K562 (cell line): ENCODE measurements around the gene PPIF. TPM values are rescaled to one million over a fixed set of nuclear protein-coding genes. Genes with fewer than 3 reads are reported as not detected.

ENCODE experiments used
- ATAC-seq: fragments of 200-7000 bp; cut with Tn5 transposase; 3 replicates; pipeline ENCODE4 v1.9.1; 2020; ENCODE audit warnings: moderate library complexity
- BruUV-seq: library from RNA; stranded (reverse); fragments of 400-500 nt; replicated peaks from 2 replicates; lab custom pipeline; 2021; lab: Mats Ljungman, UMichigan
- CTCF ChIA-PET: fragments of 300-600 bp; formaldehyde crosslinking; extraction: SDS; loops from one replicate; lab custom pipeline; 2021; ENCODE audit warnings: low intra/inter-chr PET ratio; lab: Yijun Ruan, JAX
- POLR2A ChIA-PET: fragments of 300-600, 350-650 bp; sonication (Branson Sonifier 250); formaldehyde crosslinking; extraction: SDS; loops from one replicate; lab custom pipeline; 2021; ENCODE audit warnings: antibody characterized with exemption, inconsistent platforms; lab: Yijun Ruan, JAX
- DNase-seq, 4 experiments: peaks; one replicate each; pipeline versions ENCODE4 v3.0.0 to v3.0.0-alpha.2; 2011 to 2018; ENCODE audit warnings: low spot score in 3 of 4, mixed read lengths in 3 of 4; ENCODE audit errors: extremely low read depth in 1 of 4
- FAIRE-seq: peaks from 2 replicates; lab custom pipeline; 2011; peaks lifted over from hg19 to GRCh38; lab: Jason Lieb, UNC
- H2AFZ ChIP-seq: 2 replicates; pipeline ENCODE4 v1.6.0; 2011; ENCODE audit warnings: low read depth, low read length, control low read depth, inconsistent platforms
- H3K27ac ChIP-seq: fragments of 200-600 bp; 3 replicates; pipeline ENCODE4 v1.8.0; 2011; ENCODE audit warnings: low read depth, mild to moderate bottlenecking, control low read depth, inconsistent platforms, low read length, moderate library complexity, mixed read lengths; ENCODE audit errors: extremely low read depth
- H3K27me3 ChIP-seq, 2 experiments: fragments of 300-600 bp in 1 of 2; 2 replicates in 1 of 2; 3 replicates in 1 of 2; pipeline versions ENCODE4 v1.6.0 to v1.8.0; 2011; ENCODE audit warnings: inconsistent platforms in 2 of 2, low read length in 2 of 2, mild to moderate bottlenecking in 1 of 2, mixed read lengths in 1 of 2, moderate library complexity in 1 of 2; ENCODE audit not compliant: control insufficient read depth in 2 of 2, insufficient read depth in 2 of 2
- H3K36me3 ChIP-seq: fragments of 300-600 bp; 3 replicates; pipeline ENCODE4 v1.8.0; 2011; ENCODE audit warnings: mild to moderate bottlenecking, low read length, inconsistent platforms; ENCODE audit not compliant: control insufficient read depth, insufficient read depth
- H3K4me1 ChIP-seq, 2 experiments: fragments of 200-600 bp in 1 of 2; replicated peaks in 1 of 2; 2 replicates in 1 of 2; 3 replicates in 1 of 2; pipeline versions ENCODE4 v1.5.1 to v1.8.0; 2011; ENCODE audit warnings: inconsistent platforms in 2 of 2, low read length in 2 of 2, mild to moderate bottlenecking in 1 of 2, mixed read lengths in 1 of 2, moderate library complexity in 1 of 2; ENCODE audit not compliant: control insufficient read depth in 2 of 2, insufficient read depth in 2 of 2
- H3K4me2 ChIP-seq: 2 replicates; pipeline ENCODE4 v1.6.1; 2011; ENCODE audit warnings: low read length, control low read depth, inconsistent platforms, mixed read lengths; ENCODE audit not compliant: insufficient read depth
- H3K4me3 ChIP-seq: fragments of 200-600 bp; sonication (generic), shearing (Covaris generic); 2 replicates; pipeline ENCODE4 v1.5.1; 2016; ENCODE audit warnings: control low read depth, inconsistent platforms
- H3K79me2 ChIP-seq: fragments of 200-600 bp; 3 replicates; pipeline ENCODE4 v1.8.0; 2011; ENCODE audit warnings: low read length, inconsistent platforms; ENCODE audit not compliant: control insufficient read depth, insufficient read depth
- H3K9ac ChIP-seq, 2 experiments: 2 replicates each; pipeline versions ENCODE4 v1.6.0 to v1.6.1; 2011; ENCODE audit warnings: low read depth in 2 of 2, low read length in 2 of 2, control low read depth in 1 of 2, inconsistent platforms in 1 of 2, mild to moderate bottlenecking in 1 of 2, mixed read lengths in 1 of 2; ENCODE audit not compliant: insufficient read depth in 1 of 2
- H3K9me1 ChIP-seq: one replicate; pipeline ENCODE4 v1.6.0; 2011; ENCODE audit warnings: inconsistent platforms, mild to moderate bottlenecking, low read length, moderate library complexity; ENCODE audit not compliant: control insufficient read depth, insufficient read depth
- H3K9me3 ChIP-seq: replicated peaks from 2 replicates; pipeline ENCODE4 v1.5.1; 2011; ENCODE audit warnings: low read depth, low read length, inconsistent platforms; ENCODE audit not compliant: control insufficient read depth, insufficient read depth
- H4K20me1 ChIP-seq: replicated peaks from 2 replicates; pipeline ENCODE4 v1.6.1; 2011; ENCODE audit warnings: low read length, inconsistent platforms, mixed read lengths; ENCODE audit not compliant: control insufficient read depth, insufficient read depth
- BCOR ChIP-seq: fragments of 450-650 bp; IDR thresholded peaks from 2 replicates; pipeline ENCODE4 v1.6.1; 2016
- BRCA1 ChIP-seq, 2 experiments: fragments of 450-650 bp in 1 of 2; sonication (generic) in 1 of 2; formaldehyde crosslinking in 1 of 2; IDR thresholded peaks; 2 replicates each; pipeline versions ENCODE4 v1.5.0 to v1.6.1; 2017 to 2020; ENCODE audit warnings: mild to moderate bottlenecking in 1 of 2, missing genetic modification reagents in 1 of 2
- BRD9 ChIP-seq: fragments of 450-650 bp; IDR thresholded peaks from 2 replicates; pipeline ENCODE4 v1.6.1; 2018; ENCODE audit warnings: low read depth; ENCODE audit not compliant: partially characterized antibody
- CREB1 ChIP-seq, 2 experiments: sonication (generic) in 1 of 2; formaldehyde crosslinking in 1 of 2; IDR thresholded peaks; 2 replicates each; pipeline versions ENCODE4 v1.6.1 to v1.8.0; 2012 to 2022; ENCODE audit warnings: inconsistent platforms in 1 of 2, mild to moderate bottlenecking in 1 of 2, missing genetic modification reagents in 1 of 2, moderate library complexity in 1 of 2
- CTCF ChIP-seq, 3 experiments: IDR thresholded peaks in 2 of 3; conservative IDR thresholded peaks in 1 of 3; 2 replicates each; pipeline ENCODE4 v1.5.1; 2011 to 2012; ENCODE audit warnings: low read length in 3 of 3, mild to moderate bottlenecking in 3 of 3, control low read depth in 2 of 3, improper control_type of control experiment in 1 of 3, inconsistent platforms in 1 of 3, low read depth in 1 of 3, mixed read lengths in 1 of 3, moderate library complexity in 1 of 3; ENCODE audit not compliant: insufficient read depth in 2 of 3
- E2F8 ChIP-seq: fragments of 450-650 bp; IDR thresholded peaks from 2 replicates; pipeline ENCODE4 v1.7.1; 2018; ENCODE audit warnings: mild to moderate bottlenecking, low read depth; ENCODE audit not compliant: partially characterized antibody
- GABPB1 ChIP-seq: sonication (generic); formaldehyde crosslinking; IDR thresholded peaks from 2 replicates; pipeline ENCODE4 v1.8.0; 2022; ENCODE audit warnings: mild to moderate bottlenecking, missing genetic modification reagents
- MNT ChIP-seq, 2 experiments: fragments of 450-650 bp; conservative IDR thresholded peaks; 2 replicates each; pipeline ENCODE4 v1.6.1; 2017; ENCODE audit warnings: mild to moderate bottlenecking in 2 of 2, moderate library complexity in 2 of 2
- NR2C1 ChIP-seq, 2 experiments: fragments of 450-650 bp; IDR thresholded peaks; 2 replicates each; pipeline ENCODE4 v1.6.1; 2017; ENCODE audit warnings: mild to moderate bottlenecking in 2 of 2, antibody characterized with exemption in 1 of 2, inconsistent platforms in 1 of 2, missing compliant biosample characterization in 1 of 2, missing genetic modification characterization in 1 of 2
- SREBF1 ChIP-seq: fragments of 150-350 bp; IDR thresholded peaks from 2 replicates; pipeline ENCODE4 v1.6.1; 2014; ENCODE audit warnings: antibody characterized with exemption, low read depth, low read length, borderline replicate concordance
- VEZF1 ChIP-seq: fragments of 200-800 bp; sonication (Bioruptor generic); IDR thresholded peaks from 2 replicates; pipeline ENCODE4 v1.6.1; 2017; ENCODE audit warnings: missing genetic modification characterization, missing compliant biosample characterization
- ZNF696 ChIP-seq: fragments of 250-450 bp; sonication (Bioruptor Pico); conservative IDR thresholded peaks from 2 replicates; pipeline ENCODE4 v1.4.0; 2020; ENCODE audit warnings: mild to moderate bottlenecking, moderate library complexity
- WGBS: fragments of 100-300 bp; shearing (Covaris generic); methylation state at CpG from one replicate; pipeline ENCODE4 v1.1.6; 2016; ENCODE audit warnings: low coverage, mixed read lengths; ENCODE audit not compliant: insufficient coverage; ENCODE audit errors: missing lambda C conversion rate; 5-methylcytosine and 5-hydroxymethylcytosine counted together
- in situ Hi-C: fragments of 300-500 bp; cut with MboI; formaldehyde crosslinking; loops from 4 replicates; pipeline ENCODE4 v1.15.0; 2018; ENCODE audit warnings: inconsistent platforms, mixed read lengths
- intact Hi-C: fragments of 100-400 bp; cut with micrococcal nuclease; formaldehyde crosslinking; loops from 2 replicates; pipeline ENCODE4 v1.14.2; 2022
- polyA plus RNA-seq, 8 experiments: library from polyadenylated mRNA; depleted of rRNA in 4 of 8; stranded (reverse) in 5 of 8; unstranded in 3 of 8; fragments of >200 nt; fragmentation: Nextera tagmentation in 2 of 8; fragmentation: Illumina TruSeq in 1 of 8; extraction: Ambion mirVana in 2 of 8; extraction: Trizol in 1 of 8; gene quantifications; 2 replicates each; pipeline versions ENCODE4 v1.2.1 to v1.2.3, GENCODE V29; 2011 to 2014; ENCODE audit warnings: inconsistent platforms in 1 of 8, missing spikeins in 1 of 8
- total RNA-seq, 7 experiments: library from RNA; depleted of rRNA in 6 of 7; stranded (reverse); fragments of >200 nt in 6 of 7; fragmentation: Illumina TruSeq in 2 of 7; extraction: Trizol in 2 of 7; gene quantifications; 2 replicates each; pipeline versions ENCODE4 v1.2.1 to v1.2.3, GENCODE V29; 2011 to 2021; ENCODE audit warnings: low replicate concordance in 1 of 7

The PPIF gene
- total and polyA plus RNA-seq, 9 of the 15 experiments (the other 6 are each of a cell fraction or from before 2014, with no cell fraction given) = 40.9 to 287 (median 117) TPM

- Histone ChIP-seq H3K27me3 (peaks cover 0 to 20% of the 10 kb centered on the region in 2 experiments; a peak in 3 of 5 replicates), H3K9ac (peak overlapping the region in 1 of 2 experiments; percentile 59; a peak in 2 of 4 replicates), H3K9me3 (no peaks in the 10 kb centered on the region; the same call in 1 of the 2 replicates), H3K4me3 (no peak overlapping the region), H3K4me1 (peaks cover 3 to 41% of the 10 kb centered on the region in 2 experiments; a peak in 4 of 5 replicates), H3K36me3 (no peaks in the 10 kb centered on the region), H2AFZ (no peak overlapping the region), H3K4me2 (no peak overlapping the region), H4K20me1 (no peaks in the 10 kb centered on the region), H3K27ac (no peak overlapping the region), H3K79me2 (no peaks in the 10 kb centered on the region), H3K9me1 (no peaks in the 10 kb centered on the region)
- TF ChIP-seq SREBF1 (no peak), BRCA1 (IDR thresholded peaks at IDR 0.05) (no peak), BRCA1 (CRISPR knock-in tag; IDR thresholded peaks at IDR 0.05) (no peak), BCOR (no peak), MNT (conservative IDR thresholded peaks at IDR 0.05) (no peak), E2F8 (no peak), VEZF1 (CRISPR knock-in tag) (no peak), BRD9 (no peak), CTCF (IDR thresholded peaks at IDR 0.05 in 2 of 3, conservative IDR thresholded peaks at IDR 0.05 in 1 of 3; ENCODE audit: insufficient read depth in 2 of 3, low read depth in 1 of 3, low read length in 3 of 3) (peak in 1 of 3 experiments; percentile 31; a peak in 2 of 6 replicates), NR2C1 (IDR thresholded peaks at IDR 0.05) (peak; percentile 56), NR2C1 (tag; IDR thresholded peaks at IDR 0.05) (peak; percentile 46; the same call in 1 of the 2 replicates), CREB1 (IDR thresholded peaks at IDR 0.05) (no peak), CREB1 (CRISPR knock-in tag; IDR thresholded peaks at IDR 0.05) (no peak), ZNF696 (CRISPR knock-in tag) (no peak), GABPB1 (CRISPR knock-in tag) (no peak)
- WGBS = 41% methylated on average over 18 of the region's 18 CpGs
- ChIA-PET POLR2A (interaction anchor here (0.5 to 1.3 kb wide), 3 partner anchors 9 to 452 kb away, joined by 3 to 6 read pairs (median 3); no protein-coding TSS in a partner anchor), CTCF (no interaction called here)
- peak in 1 of 4 experiments; percentile 29 for DNase-seq
- intact Hi-C loops (no loop called here), in situ Hi-C loops (no loop called here)
- BruUV-seq = no TSS peak
- no peak for FAIRE-seq
- peak; percentile 36; the same call in 1 of the 3 replicates for ATAC-seq
These were observed 35.2 kb downstream of the PPIF start for GRCh38 chr10:79382491-79382941.
